Measurements from ENCODE around the gene DTD1.

DTD1 gene

DNA sequence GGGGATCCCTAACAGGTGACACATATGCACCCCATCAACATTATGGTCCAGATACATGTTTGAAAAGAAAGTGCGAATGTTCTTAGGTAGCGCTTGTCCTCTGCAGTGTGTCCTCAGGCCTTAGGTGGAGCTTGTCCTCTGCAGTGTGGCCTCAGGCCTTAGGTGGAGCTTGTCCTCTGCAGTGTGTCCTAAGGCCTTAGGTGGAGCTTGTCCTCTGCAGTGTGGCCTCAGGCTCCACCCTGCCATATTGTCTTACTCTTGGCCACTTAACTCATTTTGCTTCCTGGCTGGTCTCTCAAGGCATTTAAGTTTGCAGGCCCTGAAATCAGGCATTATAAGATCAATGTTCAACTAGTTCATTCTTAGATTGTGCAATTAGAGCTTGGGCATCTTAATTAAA lies 151.0 kb downstream of the DTD1 start:
- no peak overlapping the region for H3K4me2 ChIP-seq (ENCODE audit: low read depth, low read length, poor library complexity, severe bottlenecking)
- no peaks in the 10 kb centered on the region for H4K20me1 ChIP-seq (ENCODE audit: low read depth, low read length)
- H3K4me3 ChIP-seq (ENCODE audit: insufficient read depth, low read length, poor library complexity, severe bottlenecking) = no peak overlapping the region
- H2AFZ ChIP-seq (ENCODE audit: low read depth, low read length, severe bottlenecking) = no peak overlapping the region
- no peaks in the 10 kb centered on the region for H3K27me3 ChIP-seq (ENCODE audit: low read length)
- H3K79me2 ChIP-seq (ENCODE audit: insufficient read depth, low read length) = no peaks in the 10 kb centered on the region
- H3K36me3 ChIP-seq (ENCODE audit: low read length) = no peaks in the 10 kb centered on the region
- no peak overlapping the region for H3K27ac ChIP-seq (ENCODE audit: low read depth, low read length)
- H3K9ac ChIP-seq (ENCODE audit: low read length) = no peak overlapping the region
- no peaks in the 10 kb centered on the region for H3F3A ChIP-seq (ENCODE audit: insufficient read depth)
- no peak for TF ChIP-seq EZH2phosphoT487 (conservative IDR thresholded peaks at IDR 0.05; ENCODE audit: low read length)
- TF ChIP-seq, protein P1, sequence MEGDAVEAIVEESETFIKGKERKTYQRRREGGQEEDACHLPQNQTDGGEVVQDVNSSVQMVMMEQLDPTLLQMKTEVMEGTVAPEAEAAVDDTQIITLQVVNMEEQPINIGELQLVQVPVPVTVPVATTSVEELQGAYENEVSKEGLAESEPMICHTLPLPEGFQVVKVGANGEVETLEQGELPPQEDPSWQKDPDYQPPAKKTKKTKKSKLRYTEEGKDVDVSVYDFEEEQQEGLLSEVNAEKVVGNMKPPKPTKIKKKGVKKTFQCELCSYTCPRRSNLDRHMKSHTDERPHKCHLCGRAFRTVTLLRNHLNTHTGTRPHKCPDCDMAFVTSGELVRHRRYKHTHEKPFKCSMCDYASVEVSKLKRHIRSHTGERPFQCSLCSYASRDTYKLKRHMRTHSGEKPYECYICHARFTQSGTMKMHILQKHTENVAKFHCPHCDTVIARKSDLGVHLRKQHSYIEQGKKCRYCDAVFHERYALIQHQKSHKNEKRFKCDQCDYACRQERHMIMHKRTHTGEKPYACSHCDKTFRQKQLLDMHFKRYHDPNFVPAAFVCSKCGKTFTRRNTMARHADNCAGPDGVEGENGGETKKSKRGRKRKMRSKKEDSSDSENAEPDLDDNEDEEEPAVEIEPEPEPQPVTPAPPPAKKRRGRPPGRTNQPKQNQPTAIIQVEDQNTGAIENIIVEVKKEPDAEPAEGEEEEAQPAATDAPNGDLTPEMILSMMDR (IDR thresholded peaks at IDR 0.05; ENCODE audit: insufficient read depth, low read length, poor library complexity, severe bottlenecking) = no peak
- no peaks in the 10 kb centered on the region for H3K9me3 ChIP-seq (ENCODE audit: insufficient read depth, low read length)
- H3K9me2 ChIP-seq (replicated peaks; ENCODE audit: insufficient read depth, low read length) = no peaks in the 10 kb centered on the region

DNA sequence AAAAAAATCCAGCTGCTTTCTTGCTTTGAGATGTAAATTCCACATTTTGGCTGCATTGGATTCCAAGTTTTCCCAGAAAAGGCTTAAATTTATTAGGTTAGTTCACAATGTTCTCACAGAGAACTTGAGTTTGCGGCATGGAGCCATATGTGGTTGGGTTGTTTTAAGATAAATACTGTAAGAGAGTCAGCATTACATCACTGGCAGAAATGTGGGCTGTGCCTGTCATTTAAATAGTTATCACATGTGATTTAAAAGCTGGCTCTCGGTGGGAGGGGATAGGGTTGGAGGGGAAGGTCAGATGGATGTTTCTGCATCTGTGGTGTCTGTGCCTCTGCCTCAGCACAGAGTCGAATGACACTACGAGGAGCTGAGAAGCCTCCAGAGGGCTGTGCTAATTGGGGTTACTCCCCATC lies 151.9 kb downstream of the DTD1 start:
- Histone ChIP-seq H3K27me3 (ENCODE audit: low read length) (no peaks in the 10 kb centered on the region), H3K27ac (ENCODE audit: low read depth, low read length) (no peak overlapping the region), H3K36me3 (ENCODE audit: low read length) (no peaks in the 10 kb centered on the region), H4K20me1 (ENCODE audit: low read depth, low read length) (no peaks in the 10 kb centered on the region), H3K79me2 (ENCODE audit: insufficient read depth, low read length) (no peaks in the 10 kb centered on the region), H3F3A (ENCODE audit: insufficient read depth) (no peaks in the 10 kb centered on the region), H3K9me3 (ENCODE audit: insufficient read depth, low read length) (no peaks in the 10 kb centered on the region), H3K9me2 (replicated peaks; ENCODE audit: insufficient read depth, low read length) (no peaks in the 10 kb centered on the region), H2AFZ (ENCODE audit: low read depth, low read length, severe bottlenecking) (no peak overlapping the region), H3K4me2 (ENCODE audit: low read depth, low read length, poor library complexity, severe bottlenecking) (no peak overlapping the region), H3K9ac (ENCODE audit: low read length) (no peak overlapping the region), H3K4me3 (ENCODE audit: insufficient read depth, low read length, poor library complexity, severe bottlenecking) (no peak overlapping the region)
- TF ChIP-seq, protein P1 (IDR thresholded peaks at IDR 0.05; ENCODE audit: insufficient read depth, low read length, poor library complexity, severe bottlenecking) = no peak
- no peak for TF ChIP-seq EZH2phosphoT487 (conservative IDR thresholded peaks at IDR 0.05; ENCODE audit: low read length)

DNA sequence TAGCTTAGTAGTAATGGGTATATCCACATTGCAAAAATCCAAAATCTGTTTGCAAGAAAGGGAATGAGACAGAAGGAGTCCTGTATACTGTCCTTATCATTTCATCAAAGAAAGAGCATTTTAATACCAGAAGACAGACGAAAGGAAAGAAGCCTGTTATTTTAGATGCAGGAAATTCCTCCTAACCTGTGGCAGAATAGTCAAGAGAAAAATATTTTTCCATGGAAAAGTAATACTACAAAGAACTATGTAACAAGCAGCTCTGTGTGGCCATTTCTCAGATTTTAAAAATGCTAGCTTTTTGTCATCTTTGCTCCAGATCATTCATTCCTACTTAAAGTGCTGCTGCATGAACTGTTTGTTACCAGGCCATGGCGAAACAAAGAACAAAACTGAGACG lies 152.9 kb downstream of the DTD1 start:
- H3K4me3 ChIP-seq (ENCODE audit: insufficient read depth, low read length, poor library complexity, severe bottlenecking) = no peak overlapping the region
- no peaks in the 10 kb centered on the region for H3K79me2 ChIP-seq (ENCODE audit: insufficient read depth, low read length)
- no peak overlapping the region for H3K27ac ChIP-seq (ENCODE audit: low read depth, low read length)
- no peaks in the 10 kb centered on the region for H3F3A ChIP-seq (ENCODE audit: insufficient read depth)
- no peaks in the 10 kb centered on the region for H3K9me2 ChIP-seq (replicated peaks; ENCODE audit: insufficient read depth, low read length)
- H4K20me1 ChIP-seq (ENCODE audit: low read depth, low read length) = no peaks in the 10 kb centered on the region
- no peak overlapping the region for H2AFZ ChIP-seq (ENCODE audit: low read depth, low read length, severe bottlenecking)
- no peak for TF ChIP-seq EZH2phosphoT487 (conservative IDR thresholded peaks at IDR 0.05; ENCODE audit: low read length)
- TF ChIP-seq, protein P1 (IDR thresholded peaks at IDR 0.05; ENCODE audit: insufficient read depth, low read length, poor library complexity, severe bottlenecking) = no peak
- no peaks in the 10 kb centered on the region for H3K36me3 ChIP-seq (ENCODE audit: low read length)
- no peak overlapping the region for H3K9ac ChIP-seq (ENCODE audit: low read length)
- no peak overlapping the region for H3K4me2 ChIP-seq (ENCODE audit: low read depth, low read length, poor library complexity, severe bottlenecking)
- H3K27me3 ChIP-seq (ENCODE audit: low read length) = no peaks in the 10 kb centered on the region
- no peaks in the 10 kb centered on the region for H3K9me3 ChIP-seq (ENCODE audit: insufficient read depth, low read length)

All from SU-DHL-6 (cell line).